ENCODE data around the gene DLG2. TPM values are rescaled to one million over a fixed set of nuclear protein-coding genes. Genes with fewer than 3 reads are reported as not detected.

The DLG2 gene
- total and polyA plus RNA-seq, 9 of the 15 experiments (the other 6 are each of a cell fraction or from before 2014, with no cell fraction given), result 0.52 to 1.6 (median 0.95) TPM

GRCh38 chr11:85431319-85431718, 195.8 kb downstream of the DLG2 start (continued):
- no peak for TF ChIP-seq PRDM10 (IDR thresholded peaks at IDR 0.05; ENCODE audit: partially characterized antibody)
- no peak for TF ChIP-seq ATF6 (CRISPR knock-in tag; IDR thresholded peaks at IDR 0.05)
- TF ChIP-seq SMARCE1 (IDR thresholded peaks at IDR 0.05), result no peak
- TF ChIP-seq RNF219 (CRISPR knock-in tag; IDR thresholded peaks at IDR 0.05), result no peak
- TF ChIP-seq ZFP1 (CRISPR knock-in tag; IDR thresholded peaks at IDR 0.05), result no peak
- no peak for TF ChIP-seq SMARCC2 (IDR thresholded peaks at IDR 0.05; ENCODE audit: low read depth)
- TF ChIP-seq BRF1 (IDR thresholded peaks at IDR 0.05; ENCODE audit: borderline replicate concordance, extremely low read depth, insufficient read length), result no peak
- TF ChIP-seq FOXJ2 (tag; IDR thresholded peaks at IDR 0.05), result no peak

All from K562 (cell line).